GM18511 (cell line): Measurements from ENCODE around the gene NCK2.

Experiments used
- ATAC-seq: cut with Tn5 transposase; IDR thresholded peaks from one replicate; pipeline ENCODE4 v1.9.1; 2021; ENCODE audit warnings: mild to moderate bottlenecking, moderate library complexity; ENCODE audit not compliant: unreplicated experiment

NCK2 gene

DNA sequence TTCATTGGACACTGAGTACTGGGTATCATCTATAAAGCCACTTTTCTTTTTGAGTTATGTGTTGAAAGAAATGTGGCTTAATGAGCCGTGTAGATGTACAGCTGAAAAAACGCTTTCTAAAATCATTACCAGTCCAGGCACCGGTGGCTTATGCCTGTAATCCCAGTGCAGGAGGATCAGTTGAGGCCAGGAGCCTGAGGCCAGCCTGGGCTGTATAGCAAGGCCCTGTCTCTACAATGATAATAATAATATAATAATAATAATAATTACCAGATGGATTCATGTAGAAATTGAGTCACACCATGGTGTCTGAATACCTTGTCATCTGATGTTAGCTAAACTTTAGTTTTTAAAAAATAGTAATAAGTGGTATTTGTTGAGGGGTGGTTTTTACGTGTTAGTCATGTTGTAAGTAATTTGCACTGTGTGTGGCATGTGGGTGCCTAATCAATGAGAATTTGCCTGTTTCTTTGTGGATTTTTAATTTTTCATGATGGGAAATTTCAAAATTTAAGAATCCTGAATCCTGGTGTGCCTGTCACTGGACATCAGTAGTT is 30.1 kb downstream of the NCK2 start:
- ATAC-seq: no peak

DNA sequence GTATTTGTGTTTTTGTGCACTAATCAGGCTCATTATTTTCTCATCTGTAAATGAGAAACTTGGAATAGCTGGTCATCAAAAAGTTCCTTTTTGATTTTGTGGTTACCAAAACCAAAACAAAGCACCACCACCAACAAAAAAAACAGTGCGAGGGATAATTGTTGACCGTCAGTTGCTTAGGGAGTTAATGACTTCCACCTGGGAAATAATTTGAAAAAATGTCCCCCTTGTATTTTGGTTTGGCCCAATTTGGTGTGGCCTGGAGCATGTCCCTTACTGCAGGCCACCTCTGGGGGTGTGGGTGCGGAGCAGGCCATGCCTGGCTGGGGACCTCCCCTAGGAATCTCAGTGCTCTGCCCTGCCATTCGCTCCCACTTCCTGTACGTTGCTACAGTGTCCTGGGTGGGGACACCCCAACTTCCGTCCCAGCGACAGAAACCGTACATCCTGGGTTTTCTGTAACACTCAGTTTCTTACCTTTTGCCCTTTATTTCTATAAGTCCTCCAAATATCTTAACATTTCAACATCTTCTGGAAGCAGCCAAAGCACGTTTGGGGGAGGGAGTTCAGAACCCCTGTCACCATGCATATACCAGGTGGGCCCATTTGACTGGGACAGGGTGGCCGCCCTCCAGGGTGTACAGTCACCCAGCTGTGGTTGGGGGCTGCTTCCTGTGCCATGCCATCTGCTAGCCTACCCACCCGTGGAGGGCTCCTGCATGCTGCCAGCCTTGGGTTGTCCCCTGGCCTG is 31.3 kb downstream of the NCK2 start:
- ATAC-seq: peak; percentile 46

- no peak for ATAC-seq
These were observed 31.8 kb downstream of the NCK2 start for GRCh38 chr2:105776560-105776928.

GRCh38 chr2:105777031-105777482 is 32.3 kb downstream of the NCK2 start:
- ATAC-seq: peak; percentile 45

GRCh38 chr2:105777506-105778055 is 32.9 kb downstream of the NCK2 start:
- no peak for ATAC-seq

GRCh38 chr2:105778080-105778607 is 33.4 kb downstream of the NCK2 start:
- no peak for ATAC-seq

GRCh38 chr2:105779394-105779793 is 34.7 kb downstream of the NCK2 start:
- no peak for ATAC-seq

GRCh38 chr2:105780606-105781005 is 35.9 kb downstream of the NCK2 start:
- ATAC-seq: no peak

DNA sequence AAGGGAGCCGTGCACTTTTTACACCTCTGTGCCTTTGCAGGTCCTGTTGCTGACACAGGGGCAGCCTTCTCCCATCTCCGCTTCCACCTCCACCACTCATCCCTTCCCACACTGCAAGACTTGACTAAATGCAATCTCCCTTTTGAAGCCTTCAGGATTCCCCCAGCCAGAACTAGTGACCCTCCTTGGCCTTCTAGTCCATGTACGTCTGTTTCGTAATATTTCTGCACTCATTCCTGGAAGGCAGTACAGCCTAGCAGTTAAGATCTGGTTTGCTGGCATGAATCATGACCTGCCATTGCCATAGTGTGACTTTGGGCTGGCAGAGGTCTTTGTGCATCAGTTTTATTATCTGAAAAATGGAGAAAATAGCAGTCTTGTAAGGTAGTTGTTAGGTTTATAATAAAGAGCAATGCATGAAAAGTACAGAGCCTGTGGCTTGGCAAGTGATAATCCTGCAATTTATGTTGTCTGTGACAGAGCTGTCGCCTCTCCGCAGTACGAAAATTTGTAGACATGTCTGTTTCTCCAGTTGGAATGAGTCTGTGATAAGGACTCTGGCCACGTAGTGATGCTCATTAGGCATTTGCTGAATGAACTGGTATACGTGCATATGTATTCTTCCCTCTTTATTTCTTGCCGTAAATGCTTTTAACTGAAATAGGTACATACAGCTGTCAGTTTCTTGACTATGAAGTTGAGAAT is 36.7 kb downstream of the NCK2 start:
- ATAC-seq: no peak

GRCh38 chr2:105782123-105782522 is 37.4 kb downstream of the NCK2 start:
- no peak for ATAC-seq

DNA sequence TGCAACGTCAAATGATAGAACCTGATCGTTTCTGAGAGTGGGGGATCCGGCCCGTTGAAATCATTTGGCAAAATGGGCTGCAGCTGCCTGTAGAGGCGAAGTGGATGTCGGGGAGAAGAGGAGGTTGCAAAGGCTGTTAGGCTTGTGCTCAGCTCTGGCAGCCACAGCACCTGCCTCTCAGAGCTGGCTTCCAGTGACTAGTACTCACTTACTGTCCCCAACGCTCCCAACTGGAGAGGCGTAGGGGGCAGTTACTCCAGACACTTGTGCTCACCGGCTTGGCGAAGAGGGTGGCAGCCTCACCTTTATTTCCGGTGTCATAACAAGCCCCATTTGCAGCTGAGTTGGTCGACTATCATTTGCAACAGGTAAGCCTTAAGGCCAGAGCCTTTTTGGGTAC is 37.9 kb downstream of the NCK2 start:
- no peak for ATAC-seq

- no peak for ATAC-seq
These were observed 38.5 kb downstream of the NCK2 start for GRCh38 chr2:105783151-105783738.

DNA sequence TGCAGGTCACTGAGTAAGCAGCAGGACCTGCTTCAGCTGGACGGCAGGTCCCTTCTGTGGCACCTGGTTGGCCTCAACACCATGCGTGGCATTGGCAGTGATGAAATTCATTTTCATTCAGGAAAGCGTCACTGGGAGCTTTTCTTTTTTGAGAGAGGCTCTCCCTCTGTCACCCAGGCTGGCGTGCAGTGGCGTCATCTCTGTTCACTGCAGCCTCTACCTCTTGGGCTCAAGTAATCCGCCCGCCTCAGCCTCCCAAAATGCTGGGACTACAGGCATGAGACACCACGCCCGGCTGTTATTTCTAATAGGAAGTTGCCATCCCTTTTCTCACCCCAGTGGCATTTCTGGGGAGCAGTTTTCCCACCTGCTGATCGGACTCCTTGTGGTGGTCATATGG is 39.3 kb downstream of the NCK2 start:
- ATAC-seq: no peak

DNA sequence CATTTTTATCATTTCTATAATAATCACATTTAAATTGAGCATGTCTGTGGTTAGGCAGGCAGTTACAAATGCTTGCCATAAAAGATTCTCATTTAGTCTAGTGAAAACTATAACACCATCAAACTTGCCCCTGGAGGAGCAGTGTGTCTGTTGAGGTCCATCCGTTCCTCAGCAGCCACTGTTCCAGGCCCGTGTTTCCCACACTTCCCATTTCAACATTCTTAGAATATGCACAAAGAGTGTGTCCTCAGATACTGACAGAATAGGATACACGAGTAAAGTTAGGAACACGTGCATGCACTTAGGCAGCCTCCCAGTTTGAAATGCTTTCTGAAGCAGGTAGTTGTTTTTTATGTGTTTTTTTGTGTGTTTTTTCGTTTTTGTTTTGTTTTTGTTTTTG is 39.9 kb downstream of the NCK2 start:
- ATAC-seq: no peak

GRCh38 chr2:105785095-105785847 is 40.6 kb downstream of the NCK2 start:
- ATAC-seq: no peak

DNA sequence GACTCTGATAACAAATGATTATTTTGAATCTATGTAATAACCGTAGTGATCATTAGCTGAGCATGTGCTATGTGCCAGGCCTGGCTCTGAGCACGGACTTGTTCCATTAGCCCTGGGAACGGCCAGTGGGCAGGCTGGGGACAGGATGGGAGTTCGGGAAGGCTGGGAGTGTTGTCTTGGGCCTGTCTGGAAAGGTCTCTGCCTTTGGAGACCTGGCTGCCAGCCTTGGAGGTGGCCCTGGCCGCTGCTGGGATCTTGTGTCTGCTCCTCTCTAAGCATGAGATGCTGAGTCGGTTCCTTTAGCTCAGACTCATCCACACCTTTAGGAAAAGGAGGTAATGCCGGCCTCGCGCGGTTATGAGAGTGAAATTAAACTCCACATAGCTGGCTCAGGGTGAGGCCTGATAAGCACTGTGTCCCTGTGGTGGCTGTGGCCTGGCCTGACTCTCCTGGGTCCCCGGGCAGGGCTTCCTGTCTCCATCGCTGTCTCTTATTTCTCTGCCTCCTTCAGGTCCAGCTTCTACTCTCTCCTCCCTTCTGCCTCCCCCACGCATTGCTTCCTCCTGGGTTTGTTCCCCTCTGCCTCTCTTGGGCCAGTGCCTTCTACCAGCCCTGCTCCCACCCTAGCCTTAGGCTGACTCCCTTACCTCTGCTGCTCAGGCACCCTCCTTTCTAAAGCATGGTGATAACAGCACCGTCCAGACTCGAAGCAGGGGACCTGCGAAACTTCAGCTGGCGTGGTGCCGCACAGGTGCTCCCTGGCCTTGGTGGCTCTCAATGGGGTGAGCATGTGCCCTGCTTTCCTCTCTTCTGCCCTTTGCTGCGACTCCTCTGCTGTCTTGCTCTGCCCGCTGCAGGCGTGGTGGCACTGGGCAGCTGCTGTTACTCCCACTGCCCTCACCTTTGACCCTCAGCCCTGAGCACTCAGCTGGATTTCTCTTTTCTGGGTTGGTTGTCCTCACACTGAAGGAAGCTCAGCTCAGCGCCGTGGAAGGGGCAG is 41.8 kb downstream of the NCK2 start:
- ATAC-seq: no peak

DNA sequence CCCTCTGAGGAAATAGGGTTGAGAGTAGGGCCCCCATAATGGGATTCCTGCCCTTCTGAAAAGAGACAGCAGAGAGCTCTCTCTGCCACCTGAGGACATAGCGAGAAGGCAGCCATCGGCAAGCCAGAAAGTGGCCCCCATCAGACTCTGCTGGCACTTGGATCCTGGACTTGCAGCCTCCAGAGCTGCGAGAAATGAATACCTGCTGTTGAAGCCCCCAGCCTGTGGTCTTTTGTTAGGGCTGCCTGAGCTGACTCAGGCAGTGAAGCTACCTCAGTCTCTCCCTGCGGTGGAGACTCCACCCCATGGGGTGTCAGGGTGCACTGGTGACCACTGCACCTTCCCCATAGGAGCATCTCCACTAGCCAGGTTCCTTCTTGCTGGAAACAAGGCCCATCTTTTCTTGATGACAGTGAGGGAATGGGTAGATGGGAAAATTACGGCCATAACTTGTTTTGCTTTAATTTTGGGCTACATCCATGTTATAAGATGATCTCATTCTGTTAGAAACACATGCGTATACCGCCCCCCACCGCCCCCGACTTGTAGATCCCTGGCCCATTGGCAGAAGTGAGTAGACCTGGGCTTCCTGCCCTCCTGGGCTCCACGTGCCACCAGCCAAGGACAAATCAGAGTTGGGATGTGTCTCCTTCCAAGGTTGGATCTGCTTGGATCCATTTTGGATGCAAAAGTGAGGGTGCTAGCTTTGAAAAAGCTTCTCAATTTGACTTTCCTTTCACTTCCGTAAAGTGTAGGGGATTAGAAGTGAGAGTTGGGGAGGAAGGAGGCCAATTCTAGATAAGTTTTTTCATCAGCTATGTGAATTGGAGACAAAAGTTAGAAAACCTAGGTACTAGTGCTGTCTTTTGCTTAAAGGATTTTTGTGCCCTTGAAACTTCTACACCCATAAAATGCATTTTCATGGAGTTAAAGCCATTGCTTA is 42.9 kb downstream of the NCK2 start:
- no peak for ATAC-seq

DNA sequence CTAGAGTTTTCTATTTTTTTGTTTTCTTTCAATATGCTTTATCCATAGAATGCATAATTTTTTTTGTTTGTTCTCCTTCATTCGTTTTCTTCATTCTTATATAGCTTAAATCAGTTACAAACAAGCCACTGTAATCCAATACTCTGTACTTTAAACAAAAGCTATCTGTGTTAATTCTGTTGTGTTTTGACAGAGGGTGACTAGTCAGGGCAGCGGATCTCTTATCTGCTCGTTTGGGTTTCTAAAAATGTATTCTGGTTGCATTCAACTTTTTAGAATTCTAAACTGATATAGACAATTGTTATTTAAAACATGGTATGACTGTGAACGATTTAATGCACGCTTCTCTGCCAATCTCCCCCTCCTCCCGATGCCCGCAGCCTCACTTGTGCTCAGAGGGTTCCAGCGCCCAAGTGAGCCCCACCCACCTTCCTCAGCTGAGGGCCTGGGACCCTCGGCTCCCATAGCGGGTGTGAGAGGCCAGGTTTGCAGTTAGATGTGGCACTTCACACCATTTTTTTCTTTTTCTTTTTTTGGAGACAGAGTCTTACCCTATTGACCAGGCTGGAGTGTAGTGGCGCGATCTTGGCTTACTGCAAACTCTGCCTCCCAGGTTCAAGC is 44.1 kb downstream of the NCK2 start:
- no peak for ATAC-seq
